GM21619 (cell line): Measurements from ENCODE around the gene CRTC1.

Experiments used
- ATAC-seq: cut with Tn5 transposase; IDR thresholded peaks from one replicate; pipeline ENCODE4 v1.9.1; 2021; ENCODE audit not compliant: unreplicated experiment

The CRTC1 gene

DNA sequence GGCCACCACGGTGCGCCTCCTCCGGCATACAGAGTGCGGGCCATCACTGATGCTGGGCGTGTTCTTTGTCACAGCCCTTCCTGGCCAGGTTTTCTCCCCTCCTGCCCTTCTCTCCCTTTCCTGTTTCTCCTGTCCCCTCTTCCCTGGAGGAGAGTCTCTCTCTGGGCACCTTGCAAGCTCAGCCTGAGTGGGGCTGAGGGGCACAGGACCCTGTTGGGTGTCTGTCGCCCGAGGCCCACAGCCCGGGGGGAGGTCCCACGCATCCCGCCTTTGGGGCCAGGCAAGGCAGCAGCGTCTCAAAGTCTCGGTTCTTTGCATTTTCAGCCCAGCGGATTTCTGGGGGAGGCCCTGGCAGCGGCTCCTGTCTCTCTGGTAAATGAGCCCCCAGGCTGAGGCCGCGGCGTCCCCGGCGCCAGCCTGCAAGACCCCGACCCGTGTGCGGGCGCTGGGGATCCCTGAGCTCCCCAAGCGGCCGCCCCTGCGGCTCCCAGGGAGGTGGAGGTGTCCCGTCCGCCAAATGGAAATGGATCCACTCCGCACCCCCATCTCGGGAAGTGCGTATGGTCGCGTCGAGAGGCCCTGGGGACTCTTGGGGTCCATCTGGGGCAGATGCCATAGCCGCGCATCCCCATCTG, 60.4 kb downstream of the CRTC1 start:
- no peak for ATAC-seq

DNA sequence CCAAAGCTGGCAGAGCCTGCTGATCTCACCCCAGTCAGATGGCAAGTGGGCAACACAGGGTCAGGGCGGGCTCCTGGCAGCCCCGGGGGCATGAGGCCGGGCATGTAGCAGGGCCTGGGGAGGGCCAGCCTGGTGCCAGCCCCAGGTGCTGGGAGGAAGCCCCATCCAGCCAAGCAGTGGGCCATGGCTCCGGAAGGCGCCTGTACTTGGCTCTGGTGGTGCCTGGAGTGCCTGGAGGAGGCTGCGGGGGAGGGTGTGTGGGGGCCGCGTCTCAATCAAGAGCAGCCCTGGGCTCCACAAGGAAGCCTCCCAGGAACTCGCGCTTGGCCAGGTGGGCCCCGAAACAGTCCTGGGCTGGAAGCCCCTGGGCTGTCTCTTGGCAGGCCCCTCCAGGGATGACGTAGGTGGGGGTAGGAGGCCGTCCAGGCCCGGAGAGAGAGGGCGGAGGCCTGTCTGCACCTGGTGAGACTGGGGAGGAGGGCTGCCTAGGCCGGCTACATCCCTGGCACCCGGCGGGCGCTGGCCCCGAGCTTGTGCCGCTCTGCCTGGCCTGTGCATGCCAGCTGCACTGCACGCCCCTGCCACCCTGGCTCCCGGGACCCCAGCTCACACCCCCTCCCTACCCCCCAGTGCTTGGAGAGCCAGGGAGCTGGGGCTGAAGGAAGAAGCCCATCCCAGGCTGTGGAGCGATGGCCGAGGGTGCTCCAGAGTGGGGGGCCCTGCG, 61.7 kb downstream of the CRTC1 start:
- ATAC-seq, result no peak

DNA sequence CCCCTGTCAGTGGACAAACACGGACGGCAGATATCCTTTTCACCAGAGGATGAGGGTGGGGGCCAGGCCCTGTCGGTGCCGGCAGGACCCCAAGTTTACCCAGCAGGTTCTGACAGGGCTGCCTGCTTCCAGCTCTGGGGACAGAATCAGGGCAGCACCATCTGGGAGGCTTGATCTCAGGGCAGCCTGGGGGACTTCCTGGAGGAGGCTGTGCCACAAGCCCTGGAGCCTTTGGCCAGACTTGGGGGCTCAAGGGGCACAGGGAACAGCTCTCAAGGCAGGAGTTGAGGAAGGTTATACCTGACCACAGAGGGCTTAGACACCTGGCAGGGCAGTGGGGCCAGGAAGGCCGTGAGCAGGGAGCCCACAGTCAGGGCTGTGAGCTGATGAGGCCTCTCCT, 62.5 kb downstream of the CRTC1 start:
- no peak for ATAC-seq

DNA sequence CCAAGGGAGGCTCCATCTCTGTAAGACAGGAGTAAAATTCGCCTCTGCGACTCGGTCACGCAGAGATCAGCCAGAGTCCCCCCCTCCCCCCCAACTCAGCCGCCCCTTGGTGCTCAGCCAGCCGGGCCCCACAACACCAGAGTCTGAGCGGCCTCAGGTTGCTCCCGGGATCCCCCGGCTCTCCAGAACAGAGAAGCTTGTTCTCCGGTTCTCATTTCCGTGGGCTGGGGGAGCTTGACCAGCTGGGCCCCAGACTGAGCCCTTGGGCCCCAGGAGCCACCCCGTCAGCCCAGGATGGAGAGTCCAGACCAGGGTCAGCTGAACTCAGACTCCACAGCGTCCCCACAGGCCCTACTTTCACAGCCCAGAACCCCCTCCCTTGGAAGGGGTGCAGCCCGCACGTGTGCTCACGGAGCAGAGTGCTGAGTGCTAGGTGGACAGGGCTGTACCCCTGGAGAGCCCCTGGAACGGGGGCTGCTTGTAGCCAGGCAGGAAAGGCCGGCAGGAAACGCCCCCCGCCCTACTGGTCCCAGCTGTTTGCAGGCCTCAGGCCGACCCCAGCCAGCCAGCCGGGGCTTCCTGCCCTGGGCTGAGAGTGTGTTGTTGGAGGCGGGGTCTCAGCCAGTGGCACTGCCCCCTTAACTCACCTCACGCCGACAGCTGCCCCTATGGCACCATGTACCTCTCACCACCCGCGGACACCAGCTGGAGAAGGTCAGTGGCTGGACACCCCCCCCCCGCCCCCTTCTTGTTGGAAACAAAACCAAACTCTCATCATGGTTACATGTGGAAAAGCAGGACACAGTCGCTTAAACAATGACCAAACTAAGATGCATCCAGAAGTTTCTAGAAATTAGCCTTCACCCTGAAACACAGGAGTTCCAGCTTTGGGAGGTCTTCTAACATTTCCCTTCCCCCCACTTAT, 63.2 kb downstream of the CRTC1 start:
- no peak for ATAC-seq

DNA sequence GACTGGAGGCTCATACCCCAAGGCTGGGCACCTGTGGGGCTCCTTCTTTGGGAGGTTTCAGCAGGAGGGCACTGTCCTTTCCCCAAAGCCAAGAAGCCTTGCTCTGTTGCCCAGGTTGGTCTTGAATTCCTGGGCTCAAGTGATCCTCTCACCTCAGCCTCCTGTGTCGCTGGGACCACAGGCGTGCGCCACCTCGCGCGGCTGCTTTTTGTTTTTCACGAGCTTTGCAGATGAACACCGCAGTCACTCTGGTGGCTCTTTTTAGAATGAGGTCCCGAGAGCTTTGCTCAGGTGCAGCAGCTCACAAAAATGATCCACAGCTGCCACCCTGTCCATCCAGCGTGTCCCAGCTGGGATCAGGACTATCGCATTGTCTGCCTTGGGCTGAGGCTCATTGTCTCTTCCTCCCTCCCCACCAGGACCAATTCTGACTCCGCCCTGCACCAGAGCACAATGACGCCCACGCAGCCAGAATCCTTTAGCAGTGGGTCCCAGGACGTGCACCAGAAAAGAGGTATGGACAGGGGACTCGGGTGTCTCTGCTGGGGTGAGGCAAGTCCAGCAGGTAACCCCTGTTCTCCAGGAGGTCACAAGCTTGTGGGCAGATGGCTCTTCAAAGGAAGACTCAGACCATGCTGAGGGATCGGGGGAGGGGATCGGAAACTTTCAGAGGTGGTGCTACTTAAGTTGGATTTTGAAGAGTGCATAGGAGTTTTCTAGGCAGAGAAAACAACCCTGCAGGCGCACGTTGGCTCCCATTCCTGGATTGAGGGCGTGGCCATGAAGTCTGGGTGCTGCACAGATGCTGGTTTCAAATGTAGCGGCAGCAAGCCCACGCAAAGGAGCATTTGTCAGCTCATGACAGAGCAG, 66.1 kb downstream of the CRTC1 start:
- no peak for ATAC-seq

DNA sequence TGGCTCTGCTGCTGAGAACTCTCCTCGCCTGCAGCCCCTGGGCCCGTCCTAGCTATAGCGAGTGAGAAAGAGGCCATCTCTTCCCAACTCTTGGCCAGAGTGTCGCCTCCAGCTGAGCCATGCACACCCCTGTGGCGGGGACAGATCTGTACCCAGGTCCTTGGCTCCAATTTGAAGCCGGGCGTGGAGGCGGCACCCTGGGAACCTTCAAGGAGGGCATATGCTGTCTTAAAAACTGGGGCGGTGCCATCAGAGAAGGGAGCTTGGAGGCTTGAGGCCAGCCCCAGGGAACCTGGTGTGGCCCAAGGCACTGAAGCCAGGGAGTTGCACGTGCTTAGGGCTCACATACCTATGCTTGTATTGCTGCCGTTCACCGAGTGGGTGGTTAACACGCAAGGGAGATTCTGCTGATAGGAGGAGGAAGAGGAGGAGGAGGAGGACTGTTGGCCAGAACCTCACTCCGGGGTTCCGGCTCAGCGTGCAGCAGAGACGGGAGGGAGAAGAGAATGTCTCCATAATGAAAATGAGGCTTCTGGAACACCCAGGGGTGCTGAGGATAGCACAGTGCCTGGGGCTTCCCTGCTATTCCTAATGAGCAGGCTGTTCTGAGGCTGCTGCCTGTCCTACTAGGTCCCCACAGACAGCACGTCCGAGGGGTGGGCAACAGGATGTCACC, 67.0 kb downstream of the CRTC1 start:
- no peak for ATAC-seq

DNA sequence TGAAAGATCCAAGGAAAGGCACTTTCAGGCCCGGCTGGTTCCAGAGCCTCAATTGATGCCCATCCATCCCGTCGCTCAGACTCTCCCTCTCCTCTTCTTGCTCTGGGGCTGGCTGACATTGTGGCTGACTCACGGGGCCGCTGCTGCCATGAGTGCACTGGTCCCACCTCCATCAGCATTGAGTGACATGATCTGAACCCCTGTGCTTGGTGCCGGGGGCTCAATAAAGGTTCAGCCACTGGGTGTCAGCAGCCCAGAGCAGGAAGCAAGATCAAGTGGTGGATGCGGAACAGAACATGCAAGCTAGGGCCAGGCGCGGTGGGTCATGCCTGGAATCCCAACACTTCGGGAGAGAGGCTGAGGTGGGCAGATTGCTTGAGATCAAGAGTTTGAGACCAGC, 68.1 kb downstream of the CRTC1 start:
- no peak for ATAC-seq

DNA sequence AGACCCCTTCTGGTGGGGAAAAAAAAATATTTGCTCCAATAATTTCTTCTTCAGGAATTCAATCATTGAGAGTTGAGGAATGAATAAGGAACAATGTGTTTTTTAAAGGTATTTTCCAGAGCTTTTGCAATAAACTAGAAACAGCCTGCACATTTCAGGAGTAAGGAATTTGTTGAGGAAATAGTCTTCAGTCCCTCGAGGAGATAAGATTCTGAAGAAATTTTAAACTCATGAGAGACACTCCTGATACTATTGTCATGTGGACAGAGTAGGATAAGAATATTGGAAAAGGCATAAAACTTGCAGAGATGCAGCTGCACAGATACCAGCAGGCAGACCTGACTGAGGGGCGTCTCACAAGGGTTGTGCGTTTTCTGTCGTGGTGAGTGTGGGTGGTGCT, 71.0 kb downstream of the CRTC1 start:
- no peak for ATAC-seq

DNA sequence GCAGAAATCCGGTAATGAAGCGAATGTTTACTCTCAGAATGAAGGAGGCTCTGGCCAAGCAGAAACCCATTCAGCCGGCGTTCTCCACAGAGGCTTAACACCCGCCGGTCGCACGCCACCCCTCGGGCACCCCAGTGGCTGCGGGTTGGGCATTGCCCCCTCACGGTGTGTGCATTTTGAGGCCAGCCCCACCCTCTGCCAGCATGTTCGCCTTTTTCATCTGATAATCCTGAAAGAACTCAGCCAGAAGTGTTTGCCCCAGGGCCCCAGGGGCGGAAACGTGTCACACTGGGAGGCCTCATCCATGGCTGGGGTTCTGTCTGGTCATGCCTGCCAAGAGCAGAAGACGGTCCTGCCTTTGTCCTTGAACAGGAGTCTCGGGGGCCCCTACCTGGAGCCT, 73.4 kb downstream of the CRTC1 start:
- ATAC-seq, result no peak

DNA sequence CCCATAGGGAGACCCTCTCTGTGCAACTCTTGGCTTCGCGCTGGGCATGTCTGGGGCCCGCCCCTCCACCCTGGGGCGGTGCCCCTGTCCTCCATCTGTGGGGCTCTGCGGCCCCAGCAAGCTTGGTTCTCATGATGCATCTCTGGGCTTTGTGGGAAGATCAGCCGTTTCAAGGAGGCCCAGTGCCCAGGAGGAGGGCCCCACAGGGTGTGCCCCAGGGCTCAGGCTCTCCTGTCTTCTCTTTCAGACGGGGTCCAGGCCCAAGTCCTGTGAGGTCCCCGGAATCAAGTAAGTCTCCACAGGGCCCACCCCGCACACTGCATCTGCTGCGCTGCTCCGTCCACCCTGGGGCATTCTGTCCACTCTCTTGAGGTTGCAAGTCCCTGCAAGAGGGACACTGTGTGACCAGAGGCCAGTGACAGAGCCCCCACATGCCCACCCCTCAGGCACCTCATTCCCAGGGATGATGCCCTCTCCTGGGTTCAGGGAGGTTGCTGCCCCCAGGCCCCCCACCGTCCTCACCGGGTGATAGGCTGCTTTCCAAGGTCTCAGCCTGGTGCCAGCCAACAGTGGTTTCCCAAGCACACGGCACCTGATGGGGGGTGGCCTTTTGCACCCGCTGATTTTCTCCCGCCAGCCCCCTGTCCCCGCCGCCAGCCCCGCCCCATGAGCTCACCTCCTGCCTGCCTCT, 76.0 kb downstream of the CRTC1 start:
- ATAC-seq, result no peak

DNA sequence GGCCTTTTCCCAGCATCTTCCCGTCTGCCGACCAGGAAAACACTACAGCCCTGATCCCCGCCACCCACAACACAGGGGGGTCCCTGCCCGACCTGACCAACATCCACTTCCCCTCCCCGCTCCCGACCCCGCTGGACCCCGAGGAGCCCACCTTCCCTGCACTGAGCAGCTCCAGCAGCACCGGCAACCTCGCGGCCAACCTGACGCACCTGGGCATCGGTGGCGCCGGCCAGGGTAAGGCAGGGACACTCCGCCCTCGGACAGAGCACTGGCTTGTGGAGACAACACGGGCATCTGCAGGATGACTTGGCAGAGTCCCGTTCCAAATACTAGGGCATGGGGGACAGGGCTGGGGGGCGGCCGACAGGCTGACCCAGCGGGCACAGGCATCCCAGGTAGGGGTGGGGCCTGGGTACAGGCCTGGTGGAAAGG, 76.5 kb downstream of the CRTC1 start:
- ATAC-seq, result no peak

DNA sequence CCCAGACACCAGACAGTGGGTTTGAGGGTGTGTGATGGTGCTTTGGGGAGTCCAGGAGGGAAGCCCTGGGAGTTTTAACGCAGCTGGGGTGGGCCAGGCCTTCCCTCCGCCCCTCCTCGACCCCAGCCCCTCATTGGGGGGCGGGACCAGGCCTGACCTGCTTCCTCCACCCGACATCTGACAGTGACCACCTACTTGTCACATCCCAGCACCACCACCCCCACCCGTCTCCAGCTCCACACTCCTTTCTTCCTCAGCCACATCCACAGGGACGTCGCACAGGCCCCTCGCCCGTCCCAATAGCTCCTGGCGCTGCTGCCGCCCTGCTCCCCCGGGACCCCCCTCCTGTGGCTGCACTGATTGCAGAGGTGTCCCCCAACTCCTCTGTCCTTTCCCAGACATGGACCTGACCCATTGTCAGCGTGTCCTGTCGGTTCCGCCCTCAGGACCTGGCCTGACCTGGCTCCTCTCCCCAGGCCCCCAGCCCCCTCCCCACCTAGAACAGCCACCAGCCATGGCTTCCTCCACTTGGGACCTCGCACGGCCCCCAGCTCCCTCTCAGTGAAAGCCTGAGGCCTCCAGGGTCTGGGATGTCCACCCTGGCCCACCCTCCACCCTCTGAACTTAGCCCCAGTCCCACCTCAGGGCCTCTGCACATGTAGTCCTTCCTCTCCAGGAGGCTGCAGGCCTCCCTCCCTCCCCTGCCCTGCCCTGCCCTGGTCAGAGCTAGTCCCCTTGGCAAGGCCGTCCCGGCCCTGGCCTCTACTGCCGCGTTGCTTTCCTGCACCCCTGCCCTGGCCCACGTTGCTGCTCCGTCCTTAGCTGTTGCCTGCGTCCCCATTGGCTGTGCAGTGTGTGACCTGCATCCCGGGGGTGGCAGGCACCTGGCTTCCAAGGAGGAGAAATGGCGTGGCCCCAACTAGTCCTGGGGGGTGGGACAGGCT, 77.2 kb downstream of the CRTC1 start:
- ATAC-seq, result no peak

DNA sequence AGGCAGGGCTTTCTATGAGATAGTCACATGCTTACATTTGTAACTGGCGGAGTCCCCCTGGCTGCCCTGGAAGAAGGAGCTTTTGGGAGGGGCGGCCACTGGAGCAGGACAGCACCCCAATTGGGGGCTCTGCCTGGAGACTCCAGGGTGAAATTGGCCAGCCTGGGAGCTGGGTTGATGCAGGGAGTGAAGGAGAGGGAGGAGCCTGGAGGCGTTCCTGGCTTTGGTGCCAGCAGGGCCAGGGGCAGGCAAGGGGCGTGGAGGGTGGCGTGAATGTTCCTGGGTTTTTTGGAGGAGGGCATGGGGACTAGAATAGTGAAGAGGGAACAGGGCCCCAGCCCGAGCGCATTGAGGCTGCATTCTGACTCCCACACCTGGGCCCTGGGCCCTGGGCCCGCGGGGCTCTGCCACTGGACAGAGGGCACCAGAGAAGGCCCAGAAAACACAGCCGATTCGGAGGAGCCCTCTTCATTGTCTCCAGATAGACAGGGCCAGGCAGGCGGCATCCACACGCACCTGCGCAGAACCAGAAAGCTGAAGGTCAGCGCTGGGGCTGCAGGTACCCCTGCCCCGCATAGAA, 78.1 kb downstream of the CRTC1 start:
- ATAC-seq, result no peak

DNA sequence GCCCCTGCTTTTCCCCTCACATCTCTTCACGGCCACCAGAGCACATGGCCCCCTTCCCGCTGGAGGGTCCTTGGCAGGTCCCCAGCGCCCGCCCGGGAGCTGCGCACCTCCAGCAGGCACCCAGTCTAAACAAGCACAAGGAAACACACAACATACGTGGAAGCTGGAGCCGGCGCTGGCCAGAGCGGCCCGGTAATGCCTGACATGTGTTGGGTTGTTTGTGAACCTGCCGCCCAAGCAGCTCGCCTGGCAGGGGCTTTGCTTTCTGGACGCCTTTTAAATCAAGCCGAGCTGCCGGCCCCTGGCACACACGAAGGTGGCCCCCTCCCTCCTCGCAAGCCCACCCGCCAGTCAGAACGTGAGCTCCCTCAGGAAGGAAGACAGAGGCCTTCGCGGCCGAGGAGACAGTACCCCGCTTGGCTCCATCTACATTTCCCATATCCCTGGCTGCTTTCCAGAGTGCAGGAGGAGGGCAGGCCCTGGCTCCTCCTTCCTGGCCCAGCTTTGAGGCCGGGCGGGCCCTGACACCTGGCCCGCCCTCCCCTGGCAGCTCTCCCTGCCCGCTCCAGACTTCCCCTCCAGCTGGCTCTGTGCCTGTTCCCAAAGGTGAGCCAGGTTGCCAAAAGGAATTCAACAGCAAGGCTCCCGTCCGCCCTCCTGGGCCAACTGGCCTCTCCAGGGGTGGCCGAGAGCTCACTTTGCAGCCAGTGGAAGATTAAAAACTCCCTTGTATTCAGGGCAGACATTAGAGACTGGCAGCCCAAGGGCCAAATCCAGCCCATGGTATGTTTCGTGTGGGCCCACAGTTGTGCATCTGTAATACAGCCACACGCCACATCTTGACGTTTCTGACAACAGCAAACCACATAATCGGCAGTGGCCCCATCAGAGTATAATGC, 78.9 kb downstream of the CRTC1 start:
- ATAC-seq, result no peak

DNA sequence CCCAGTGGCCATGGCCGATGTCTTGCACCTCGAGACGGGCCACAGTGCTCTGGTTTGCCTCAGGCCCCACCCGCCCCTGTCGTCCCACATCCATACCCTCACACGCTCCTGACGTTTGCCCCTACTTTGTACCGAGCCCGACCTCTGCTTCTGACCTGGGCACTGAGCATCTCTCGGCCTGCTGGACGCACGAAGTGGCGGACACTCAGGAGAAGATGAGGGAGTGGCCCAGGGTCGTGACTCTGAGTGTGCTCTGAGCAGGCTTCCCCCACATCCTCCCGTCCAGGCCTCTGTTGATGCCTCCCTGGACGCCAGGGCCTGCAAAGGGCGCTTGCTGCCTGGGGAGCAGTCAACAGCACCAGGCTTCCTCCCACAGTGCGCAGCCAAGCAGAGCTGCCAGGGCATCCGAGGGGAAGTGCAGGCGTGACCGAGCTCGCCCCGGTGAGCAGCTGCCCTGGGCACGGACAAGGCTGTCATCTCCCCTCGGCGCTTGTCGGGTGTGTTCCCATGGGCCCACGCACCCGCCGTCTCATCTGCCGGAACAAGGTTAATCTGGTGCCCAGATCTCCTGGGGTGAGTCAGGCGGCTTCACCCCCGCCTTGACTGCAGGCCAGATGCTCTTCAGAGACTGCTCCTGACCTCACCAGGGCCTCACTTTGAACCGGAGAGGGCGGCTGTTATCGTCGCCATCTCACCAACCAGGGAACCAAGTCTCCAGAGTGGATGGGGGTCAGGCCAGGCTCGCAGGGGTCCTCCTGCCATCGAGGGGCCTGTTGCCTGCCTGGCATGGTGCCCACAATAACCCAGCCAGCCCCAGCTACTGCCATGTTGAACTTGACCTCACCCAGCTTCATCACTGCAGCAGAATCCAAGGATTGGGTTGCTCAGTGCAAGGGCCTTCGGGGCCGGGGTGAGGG, 80.5 kb downstream of the CRTC1 start:
- ATAC-seq, result no peak

DNA sequence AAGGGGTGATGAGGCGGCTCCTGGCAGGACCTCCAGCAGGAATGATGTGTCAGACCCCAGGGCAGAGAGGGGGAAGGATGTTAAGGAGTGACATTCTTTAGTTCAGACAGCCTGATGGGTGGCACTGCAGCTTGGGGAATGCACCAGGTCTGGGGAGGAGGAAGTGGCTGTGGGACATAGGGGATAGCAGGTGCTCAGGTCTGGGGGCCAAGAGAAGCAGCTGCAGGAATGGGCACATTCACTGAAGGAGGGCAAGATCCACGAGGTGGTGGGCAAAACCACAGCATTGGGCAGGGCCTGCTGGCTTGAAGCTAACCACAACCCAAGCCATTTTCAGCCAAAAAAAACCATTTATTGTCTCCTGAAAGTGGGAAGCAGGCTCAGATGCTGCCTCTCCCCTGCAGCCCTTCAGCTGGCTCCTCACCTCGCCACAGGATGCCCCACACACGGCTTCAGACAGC, 81.1 kb downstream of the CRTC1 start:
- ATAC-seq, result no peak
